Smooth muscle cell (in vitro differentiated cells): ENCODE measurements around the gene MYMX. TPM values are rescaled to one million over a fixed set of nuclear protein-coding genes. Genes with fewer than 3 reads are reported as not detected.

Experiments
- DNase-seq: peaks from one replicate; lab custom pipeline; 2025; ENCODE audit not compliant: unreplicated experiment; lab: John Stamatoyannopoulos, UW
- H2AFZ ChIP-seq: fragments of 200-600 bp; sonication (generic); 2 replicates; pipeline ENCODE4 v1.6.0; 2016; ENCODE audit warnings: antibody characterized with exemption, low read depth, mild to moderate bottlenecking
- H3F3A ChIP-seq: fragments of 200-600 bp; sonication (generic); 2 replicates; pipeline ENCODE4 v1.6.0; 2017; ENCODE audit warnings: antibody characterized with exemption, low read depth
- H3K27ac ChIP-seq: fragments of 200-600 bp; sonication (generic); 2 replicates; pipeline ENCODE4 v1.5.1; 2016; ENCODE audit warnings: low read depth, mild to moderate bottlenecking
- H3K27me3 ChIP-seq: fragments of 200-600 bp; sonication (generic); 2 replicates; pipeline ENCODE4 v1.6.1; 2016; ENCODE audit warnings: low read depth, mild to moderate bottlenecking
- H3K36me3 ChIP-seq: fragments of 200-600 bp; sonication (generic); 2 replicates; pipeline ENCODE4 v1.5.1; 2016; ENCODE audit warnings: low read depth
- H3K4me1 ChIP-seq: fragments of 200-600 bp; sonication (generic); 2 replicates; pipeline ENCODE4 v1.5.1; 2016; ENCODE audit warnings: low read depth
- H3K4me2 ChIP-seq: fragments of 200-600 bp; sonication (generic); 2 replicates; pipeline ENCODE4 v1.6.0; 2016; ENCODE audit warnings: mild to moderate bottlenecking
- H3K4me3 ChIP-seq: fragments of 200-600 bp; sonication (generic); 2 replicates; pipeline ENCODE4 v1.5.1; 2016; ENCODE audit warnings: mild to moderate bottlenecking
- H3K79me2 ChIP-seq: fragments of 200-600 bp; sonication (generic); 2 replicates; pipeline ENCODE4 v1.6.0; 2016; ENCODE audit warnings: low read depth, mild to moderate bottlenecking
- H3K9ac ChIP-seq: fragments of 200-600 bp; sonication (generic); 2 replicates; pipeline ENCODE4 v1.6.0; 2016; ENCODE audit warnings: low read depth
- H3K9me3 ChIP-seq: fragments of 200-600 bp; sonication (generic); replicated peaks from 2 replicates; pipeline ENCODE4 v1.5.1; 2016; ENCODE audit warnings: low read depth
- H4K20me1 ChIP-seq: fragments of 200-600 bp; sonication (generic); 2 replicates; pipeline ENCODE4 v1.6.0; 2016; ENCODE audit warnings: low read depth
- CTCF ChIP-seq: fragments of 200-600 bp; sonication (generic); IDR thresholded peaks from 2 replicates; pipeline ENCODE4 v1.5.1; 2017; ENCODE audit warnings: borderline replicate concordance, mild to moderate bottlenecking, antibody characterized with exemption; ENCODE audit not compliant: insufficient read depth, poor library complexity, severe bottlenecking
- WGBS: methylation state at CpG from one replicate; pipeline ENCODE4 v1.1.7; 2016; ENCODE audit warnings: low lambda C conversion rate; 5-methylcytosine and 5-hydroxymethylcytosine counted together
- polyA plus RNA-seq: library from polyadenylated mRNA; unstranded; fragments of >200 nt; fragmentation: Nextera tagmentation; extraction: Ambion mirVana; gene quantifications from 2 replicates; pipeline ENCODE4 v1.2.1, GENCODE V29; 2016
- total RNA-seq: library from RNA; depleted of rRNA; stranded (reverse); fragments of >200 nt; gene quantifications from 2 replicates; pipeline ENCODE4 v1.2.3, GENCODE V29; 2014

The MYMX gene
- total and polyA plus RNA-seq, 2 experiments from 2014 or later = not detected

- Histone ChIP-seq H3K27me3 (no peaks in the 10 kb centered on the region), H3K27ac (no peak within 1 kb of the TSS), H3K4me3 (peak within 1 kb of the TSS; percentile 57), H2AFZ (peak within 1 kb of the TSS; percentile 63), H3K4me1 (peaks cover 42% of the 10 kb centered on the region), H3F3A (peaks cover 9% of the 10 kb centered on the region), H3K9ac (no peak within 1 kb of the TSS), H4K20me1 (no peaks in the 10 kb centered on the region), H3K79me2 (no peaks in the 10 kb centered on the region), H3K9me3 (no peaks in the 10 kb centered on the region), H3K4me2 (peak within 1 kb of the TSS; percentile 96), H3K36me3 (no peaks in the 10 kb centered on the region)
- 5% methylated on average over 36 of the region's 73 CpGs for WGBS
- TF ChIP-seq CTCF = peak; percentile 8
- peak; percentile 45 for DNase-seq
Measured at GRCh38 chr6:44223319-44224028, 6.7 kb downstream of the MYMX start, which contains the start of gene SLC29A1. TSS of gene SLC29A1 (plus strand) at chr6:44223595. CDS start at chr6:44227314, 3,719 bp downstream.

- DNase-seq = no peak
- TF ChIP-seq CTCF = no peak
- no peaks in the 10 kb centered on the region for H3K36me3 ChIP-seq
- no peaks in the 10 kb centered on the region for H4K20me1 ChIP-seq
- no peaks in the 10 kb centered on the region for H3K27me3 ChIP-seq
- peak overlapping the region; percentile 57 for H3K4me3 ChIP-seq
- 12% methylated on average over 15 of the region's 18 CpGs for WGBS
- H3F3A ChIP-seq = peaks cover 6% of the 10 kb centered on the region
- H3K4me2 ChIP-seq = peak overlapping the region; percentile 96
- no peaks in the 10 kb centered on the region for H3K79me2 ChIP-seq
- no peak overlapping the region for H3K9ac ChIP-seq
- peaks cover 34% of the 10 kb centered on the region for H3K4me1 ChIP-seq
- peak overlapping the region; percentile 63 for H2AFZ ChIP-seq
- no peaks in the 10 kb centered on the region for H3K9me3 ChIP-seq
- H3K27ac ChIP-seq = no peak overlapping the region
Measured at GRCh38 chr6:44224029-44224964, 7.6 kb downstream of the MYMX start.

- no peak for TF ChIP-seq CTCF
- Histone ChIP-seq H2AFZ (no peak overlapping the region), H3K4me3 (no peak overlapping the region), H3K9me3 (no peaks in the 10 kb centered on the region), H3K27me3 (no peaks in the 10 kb centered on the region), H3K79me2 (no peaks in the 10 kb centered on the region), H3K4me1 (peaks cover 34% of the 10 kb centered on the region), H3F3A (peaks cover 6% of the 10 kb centered on the region), H3K27ac (no peak overlapping the region), H3K36me3 (no peaks in the 10 kb centered on the region), H3K9ac (no peak overlapping the region), H4K20me1 (no peaks in the 10 kb centered on the region), H3K4me2 (no peak overlapping the region)
- WGBS = 91% methylated on average over 4 of the region's 4 CpGs
- DNase-seq = no peak
Measured at GRCh38 chr6:44224965-44225305, 8.2 kb downstream of the MYMX start.
